Activated naive CD4-positive, alpha-beta T cell (primary cell): ENCODE measurements around the gene HNRNPL.
"Not testable (repeated sequence)": the region's sequence is repeated elsewhere in the genome, so short reads cannot be mapped to it uniquely, and the experiment has no call there.

Source experiments
- DNase-seq, 4 experiments: peaks; one replicate each; lab custom pipeline; 2025; lab: John Stamatoyannopoulos, UW

The HNRNPL gene

GRCh38 chr19:38869836-38870607, 20.2 kb upstream of the HNRNPL start:
- peak; percentile 74 to 91 (median 83) for DNase-seq

DNA sequence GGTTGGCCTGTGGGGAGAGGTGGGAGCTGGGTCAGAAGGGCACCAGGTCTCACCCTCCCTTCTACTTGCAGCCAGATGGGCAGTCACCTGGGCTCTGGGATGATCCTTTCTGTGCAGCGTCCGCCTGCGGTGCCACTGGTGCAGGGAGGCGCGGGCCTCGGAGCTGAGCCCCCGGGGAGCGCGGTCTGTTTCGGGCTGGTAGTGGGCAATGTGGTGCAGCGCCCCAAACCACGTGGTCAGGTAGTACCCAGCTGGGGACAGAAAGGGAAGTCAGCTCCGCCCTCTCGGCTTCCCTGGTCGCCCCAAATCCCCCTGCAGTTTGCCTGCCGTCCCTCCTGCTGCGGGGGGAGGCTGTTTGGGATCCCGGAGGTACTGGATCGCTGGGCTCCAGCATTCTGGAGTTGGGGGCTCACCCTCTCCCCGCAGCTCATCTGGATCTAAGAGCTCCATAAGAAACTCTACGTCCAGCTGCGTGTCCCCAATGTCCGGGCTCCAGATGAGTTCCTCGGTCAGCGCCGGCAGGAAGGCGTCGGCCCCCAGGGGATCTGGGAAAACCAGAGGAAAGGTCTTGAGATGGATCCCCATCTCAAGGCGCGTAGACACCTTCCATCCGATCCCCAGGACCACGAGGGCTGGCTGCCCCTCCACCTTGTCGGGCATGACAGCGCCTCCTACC, 19.5 kb upstream of the HNRNPL start:
- no peak for DNase-seq

DNA sequence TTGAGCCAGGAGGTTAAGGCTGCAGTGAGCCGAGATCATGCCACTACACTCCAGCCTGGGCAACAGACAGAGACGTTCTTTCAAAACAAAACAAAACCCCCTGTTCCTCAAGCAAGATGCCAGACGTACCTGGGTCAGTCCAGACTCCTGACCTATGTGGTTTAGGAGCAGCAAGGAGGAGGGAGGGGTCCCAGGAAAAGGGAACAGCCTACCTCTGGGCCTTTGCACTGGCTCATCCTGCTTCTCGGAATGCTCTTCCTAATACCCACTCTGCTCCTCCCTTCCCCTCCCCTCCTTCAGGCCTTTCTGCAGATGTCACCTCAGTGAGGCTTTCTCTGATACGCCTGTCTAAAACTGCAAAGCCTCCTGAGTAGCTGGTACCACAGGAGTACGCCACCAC, 18.8 kb upstream of the HNRNPL start:
- no peak for DNase-seq

GRCh38 chr19:38867171-38867780, 17.5 kb upstream of the HNRNPL start:
- DNase-seq: no peak

GRCh38 chr19:38862321-38863059, 12.7 kb upstream of the HNRNPL start:
- no peak for DNase-seq

GRCh38 chr19:38861368-38861767, 11.6 kb upstream of the HNRNPL start:
- no peak for DNase-seq

- DNase-seq: not testable (repeated sequence)
These were observed 9.9 kb upstream of the HNRNPL start for GRCh38 chr19:38859631-38860204.

- no peak for DNase-seq
These were observed 7.0 kb upstream of the HNRNPL start for GRCh38 chr19:38856813-38857212.

- not testable (repeated sequence) for DNase-seq
These were observed 6.0 kb upstream of the HNRNPL start for GRCh38 chr19:38855751-38856150.

- not testable (repeated sequence) for DNase-seq
These were observed 5.2 kb upstream of the HNRNPL start for GRCh38 chr19:38854961-38855360.

DNA sequence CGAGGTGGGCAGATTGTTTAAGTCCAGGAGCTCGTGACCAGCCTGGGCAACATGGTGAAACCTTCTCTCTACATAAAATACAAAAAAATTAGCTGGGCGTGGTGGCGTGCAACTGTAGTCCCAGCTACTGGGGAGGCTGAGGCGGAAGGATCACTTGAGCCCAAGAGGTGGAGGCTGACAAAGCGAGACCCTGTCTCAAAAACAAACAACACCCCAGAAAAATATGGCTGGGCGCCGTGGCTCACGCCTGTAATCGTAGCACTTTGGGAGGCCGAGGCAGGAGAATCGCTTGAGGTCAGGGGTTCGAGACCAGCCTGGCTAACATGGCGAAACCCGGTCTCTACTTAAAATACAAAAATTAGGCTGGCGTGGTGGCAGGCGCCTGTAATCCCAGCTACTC, 3.4 kb upstream of the HNRNPL start:
- no peak for DNase-seq

DNA sequence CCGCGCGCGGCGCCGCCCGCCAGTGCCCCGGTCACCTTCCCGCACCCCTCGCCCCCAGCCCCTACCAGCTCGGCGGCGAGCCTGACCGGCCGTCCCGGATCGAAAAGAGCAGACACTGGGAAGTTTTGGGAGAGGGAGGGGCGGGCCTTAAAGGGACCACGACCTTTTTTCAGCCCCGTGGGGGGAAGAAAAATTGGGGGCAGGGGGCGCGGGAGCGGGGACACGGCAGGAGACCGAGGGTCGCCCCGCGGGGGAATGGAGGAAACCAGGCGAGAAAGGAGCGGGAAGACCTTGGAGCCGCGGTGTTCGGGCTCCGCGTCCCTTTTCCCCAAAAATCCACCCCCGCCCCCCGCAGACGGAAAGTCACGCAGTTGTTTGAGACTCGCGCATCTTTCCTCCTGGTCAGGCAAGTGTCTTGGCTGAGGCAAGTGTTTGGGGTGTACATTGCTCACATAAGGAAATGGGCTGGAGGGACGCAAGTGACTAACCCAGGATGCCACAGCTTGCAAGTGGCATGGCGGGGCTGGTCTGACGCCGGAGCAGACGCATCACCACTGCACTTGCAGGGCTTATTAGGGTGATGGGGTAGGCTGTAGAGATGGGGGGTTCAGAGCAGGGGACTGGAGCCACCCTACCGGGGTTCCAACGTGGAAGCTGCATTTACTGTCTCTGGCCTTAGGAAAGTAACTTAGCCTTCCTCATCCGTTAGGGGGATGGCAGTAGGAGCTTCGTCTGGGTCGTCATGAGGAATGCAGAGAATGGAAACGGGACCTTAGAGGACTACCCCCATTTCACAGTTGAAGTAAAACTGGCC, 2.7 kb upstream of the HNRNPL start:
- DNase-seq: peak in 2 of 4 experiments; percentile 29 to 43

GRCh38 chr19:38851622-38852230, 1.9 kb upstream of the HNRNPL start:
- DNase-seq: peak; percentile 65 to 84 (median 74)

GRCh38 chr19:38850976-38851621, 1.3 kb upstream of the HNRNPL start:
- DNase-seq: peak in 1 of 4 experiments; percentile 40

DNA sequence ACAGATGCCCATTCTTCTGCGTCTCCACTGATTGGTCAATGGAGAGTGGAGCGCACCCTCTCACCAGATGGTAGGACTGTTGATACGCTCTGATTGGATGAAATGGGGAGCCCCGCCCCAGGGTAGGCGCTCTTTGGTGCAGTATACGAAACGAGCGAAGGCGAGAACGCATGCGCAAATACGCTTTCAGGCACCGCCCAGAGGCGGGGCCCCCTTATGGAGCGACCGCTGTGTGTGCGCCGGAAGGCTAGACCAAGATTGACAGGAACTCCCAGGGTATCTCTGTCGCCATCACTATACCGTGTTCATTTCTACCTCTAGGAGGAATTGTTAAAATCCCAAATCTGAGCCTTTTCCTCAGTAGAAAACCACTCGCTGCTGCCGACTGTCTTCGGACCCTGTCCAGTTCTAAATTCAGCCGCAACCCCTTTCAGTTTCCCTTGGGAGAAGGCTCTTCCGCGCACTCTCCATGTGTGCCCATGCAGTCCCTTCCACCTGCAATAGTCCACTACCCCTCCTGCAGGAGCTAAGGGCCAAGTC, 720 bp upstream of the HNRNPL start:
- peak; percentile 98 to 99 (median 99) for DNase-seq

DNA sequence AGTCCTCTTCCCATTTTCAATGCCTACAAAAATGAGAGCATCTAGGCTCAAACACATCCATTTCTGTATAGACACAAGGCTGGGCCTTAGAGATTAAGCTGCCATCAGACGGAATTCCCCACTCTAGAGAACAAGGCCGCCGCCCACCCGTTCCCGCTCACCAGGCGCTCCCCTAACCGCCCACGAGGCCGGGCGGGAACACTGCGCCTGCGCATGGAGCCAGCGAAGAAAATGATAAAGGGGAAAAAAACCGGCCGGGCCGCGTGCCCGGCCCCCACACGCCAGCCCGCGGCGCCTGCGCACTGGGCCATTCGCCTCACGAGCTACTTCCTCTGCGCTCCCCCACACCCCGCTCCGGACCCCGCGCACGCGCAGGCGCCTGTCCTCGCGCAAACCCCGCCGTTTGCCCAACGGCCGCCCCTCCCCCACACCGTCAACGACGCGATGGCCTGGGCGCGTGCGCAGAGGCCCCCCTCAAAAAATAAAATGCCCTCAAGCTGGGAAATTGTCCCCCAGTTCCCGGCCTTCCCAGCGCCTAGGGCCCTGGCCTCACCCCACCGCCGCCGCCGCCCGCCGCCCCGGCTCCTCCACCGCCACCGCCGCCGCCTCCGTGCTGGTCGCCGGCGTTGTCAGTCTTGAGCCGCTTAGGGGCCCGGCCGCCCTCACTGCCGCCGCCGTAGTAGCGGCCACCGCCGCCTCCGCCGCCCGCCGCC, 483 bp downstream of the HNRNPL start:
- peak; percentile 96 to 98 (median 98) for DNase-seq

GRCh38 chr19:38848299-38849146, 1.3 kb downstream of the HNRNPL start:
- no peak for DNase-seq

- no peak for DNase-seq
These were observed 3.7 kb downstream of the HNRNPL start for GRCh38 chr19:38846097-38846496.
